NCI-H446 treated with DMSO at 0.1 percent for 48 hours (cell line): ENCODE measurements around the gene C4A.
"Not testable (repeated sequence)": the region's sequence is repeated elsewhere in the genome, so short reads cannot be mapped to it uniquely, and the experiment has no call there.

Experiments
- DNase-seq: peaks from one replicate; lab custom pipeline; 2025; lab: John Stamatoyannopoulos, UW

C4A gene

GRCh38 chr6:31958741-31959739, 22.8 kb upstream of the C4A start, which contains the start of the genes NELFE and SKIC2:
Gene NELFE (minus strand): TSS chr6:31958971. CDS start chr6:31958446, 525 bp downstream.
Gene SKIC2 (plus strand): TSS chr6:31959175. CDS start chr6:31959193, 18 bp downstream.
- DNase-seq: peak; percentile 95

GRCh38 chr6:31961616-31962015, 20.2 kb upstream of the C4A start:
- no peak for DNase-seq

- no peak for DNase-seq
These were observed 17.9 kb upstream of the C4A start for GRCh38 chr6:31963921-31964320.

GRCh38 chr6:31965700-31966099, 16.2 kb upstream of the C4A start:
- no peak for DNase-seq

- DNase-seq: no peak
These were observed 15.4 kb upstream of the C4A start for GRCh38 chr6:31966506-31966905.

GRCh38 chr6:31966997-31967925, 14.6 kb upstream of the C4A start:
- DNase-seq: no peak

- no peak for DNase-seq
These were observed 13.9 kb upstream of the C4A start for GRCh38 chr6:31967926-31968320.

GRCh38 chr6:31968326-31968725, 13.5 kb upstream of the C4A start:
- no peak for DNase-seq

GRCh38 chr6:31968791-31969711, 12.8 kb upstream of the C4A start:
- no peak for DNase-seq

- no peak for DNase-seq
These were observed 11.9 kb upstream of the C4A start for GRCh38 chr6:31969712-31970603.

- DNase-seq: no peak
These were observed 11.1 kb upstream of the C4A start for GRCh38 chr6:31970604-31971271.

GRCh38 chr6:31971279-31971992, 10.4 kb upstream of the C4A start:
- no peak for DNase-seq

- DNase-seq: peak; percentile 95
These were observed 9.7 kb upstream of the C4A start, which contains the start of gene DXO for GRCh38 chr6:31971993-31972708. Gene DXO (minus strand): TSS chr6:31972138. CDS start chr6:31971675, 463 bp downstream.

- no peak for DNase-seq
These were observed 9.0 kb upstream of the C4A start for GRCh38 chr6:31972709-31973350.

- DNase-seq: not testable (repeated sequence)
These were observed 5.8 kb upstream of the C4A start for GRCh38 chr6:31976065-31976464.

GRCh38 chr6:31977816-31978431, 3.9 kb upstream of the C4A start:
- no peak for DNase-seq

- DNase-seq: no peak
These were observed 3.0 kb upstream of the C4A start for GRCh38 chr6:31978831-31979230.
